ENCODE measurements around the gene TEX2. TPM values are rescaled to one million over a fixed set of nuclear protein-coding genes. Genes with fewer than 3 reads are reported as not detected.
A peak's percentile ranks its signal among the peaks of the same experiment; 100 is the strongest.

TEX2 gene
- total and polyA plus RNA-seq, 2 of the 13 experiments (the other 11 are each of a cell fraction or from before 2014, with no cell fraction given): 21.4 to 37.7 TPM

DNA sequence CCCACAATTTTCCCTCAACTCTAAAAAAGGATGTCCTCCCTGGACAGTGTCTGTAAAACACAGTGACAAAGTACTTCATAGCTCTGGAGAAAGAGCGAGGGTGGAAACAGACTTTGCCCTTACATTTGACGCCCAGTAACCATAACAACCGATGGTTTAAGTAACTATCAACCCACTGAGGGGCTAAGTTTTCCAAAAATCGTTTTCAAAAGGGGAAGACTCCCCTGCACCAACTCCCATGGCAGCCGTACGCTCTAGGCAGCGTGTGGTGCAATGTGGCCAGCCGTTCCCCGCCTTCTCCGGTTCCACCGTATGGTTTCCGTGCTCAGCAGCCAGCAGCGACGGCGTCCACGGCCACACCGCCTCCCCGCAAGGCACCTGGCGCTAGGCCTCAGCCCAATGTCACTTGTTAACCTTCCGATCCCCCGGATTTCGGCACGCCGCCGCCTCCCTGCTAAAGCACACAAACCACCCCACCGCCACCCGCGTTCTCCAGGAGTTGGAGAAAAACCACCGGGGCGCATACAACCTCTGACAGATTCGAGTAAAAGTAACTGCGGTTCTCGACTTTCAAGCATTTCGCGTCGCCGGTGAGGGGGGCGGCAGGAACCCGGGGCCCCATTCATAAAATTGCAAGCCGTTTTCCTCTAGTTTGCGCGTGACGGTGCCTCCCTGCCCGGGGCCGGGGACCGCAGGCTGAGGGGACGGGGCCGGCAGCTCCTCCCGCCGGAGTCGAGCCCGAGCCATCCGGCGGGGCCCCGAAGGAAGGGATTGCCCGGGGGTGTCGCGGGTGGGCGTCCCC, 661 bp downstream of the TEX2 start (continued):
- TF ChIP-seq ZNF562 (CRISPR knock-in tag; IDR thresholded peaks at IDR 0.05; ENCODE audit: borderline replicate concordance) (no peak), TBP (CRISPR knock-in tag; IDR thresholded peaks at IDR 0.05) (no peak), SRY (CRISPR knock-in tag; IDR thresholded peaks at IDR 0.05) (no peak), FOXK1 (CRISPR knock-in tag; IDR thresholded peaks at IDR 0.05; ENCODE audit: borderline replicate concordance, low read depth) (no peak), MXI1 (IDR thresholded peaks at IDR 0.05; ENCODE audit: borderline replicate concordance, low read depth, low read length) (peak; percentile 36; the same call in 1 of the 3 replicates), MTF2 (CRISPR knock-in tag; IDR thresholded peaks at IDR 0.05; ENCODE audit: borderline replicate concordance) (no peak), CREM (IDR thresholded peaks at IDR 0.05) (no peak), CREM (CRISPR knock-in tag; IDR thresholded peaks at IDR 0.05) (no peak), ZNF143 (CRISPR knock-in tag; IDR thresholded peaks at IDR 0.05) (peak; percentile 53; the same call in 1 of the 2 replicates), IRF2 (CRISPR knock-in tag; IDR thresholded peaks at IDR 0.05) (no peak), PAWR (CRISPR knock-in tag; IDR thresholded peaks at IDR 0.05; ENCODE audit: borderline replicate concordance) (0 out of 2 replicates have a peak, but pooled peaks have one; percentile 43), IRX3 (CRISPR knock-in tag; IDR thresholded peaks at IDR 0.05; ENCODE audit: borderline replicate concordance, low read depth) (no peak), SAP130 (CRISPR knock-in tag; IDR thresholded peaks at IDR 0.05; ENCODE audit: low read depth) (peak; percentile 85), ZNF543 (CRISPR knock-in tag; IDR thresholded peaks at IDR 0.05) (peak; percentile 77), ZSCAN21 (CRISPR knock-in tag; IDR thresholded peaks at IDR 0.05; ENCODE audit: borderline replicate concordance) (peak; percentile 80), ZNF20 (CRISPR knock-in tag; IDR thresholded peaks at IDR 0.05) (peak; percentile 29; the same call in 1 of the 2 replicates)
- TF ChIP-seq, protein P1, sequence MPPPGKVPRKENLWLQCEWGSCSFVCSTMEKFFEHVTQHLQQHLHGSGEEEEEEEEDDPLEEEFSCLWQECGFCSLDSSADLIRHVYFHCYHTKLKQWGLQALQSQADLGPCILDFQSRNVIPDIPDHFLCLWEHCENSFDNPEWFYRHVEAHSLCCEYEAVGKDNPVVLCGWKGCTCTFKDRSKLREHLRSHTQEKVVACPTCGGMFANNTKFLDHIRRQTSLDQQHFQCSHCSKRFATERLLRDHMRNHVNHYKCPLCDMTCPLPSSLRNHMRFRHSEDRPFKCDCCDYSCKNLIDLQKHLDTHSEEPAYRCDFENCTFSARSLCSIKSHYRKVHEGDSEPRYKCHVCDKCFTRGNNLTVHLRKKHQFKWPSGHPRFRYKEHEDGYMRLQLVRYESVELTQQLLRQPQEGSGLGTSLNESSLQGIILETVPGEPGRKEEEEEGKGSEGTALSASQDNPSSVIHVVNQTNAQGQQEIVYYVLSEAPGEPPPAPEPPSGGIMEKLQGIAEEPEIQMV (CRISPR knock-in tag; IDR thresholded peaks at IDR 0.05; ENCODE audit: low read depth): peak; percentile 57; the same call in 1 of the 2 replicates
- TF ChIP-seq, protein P2, sequence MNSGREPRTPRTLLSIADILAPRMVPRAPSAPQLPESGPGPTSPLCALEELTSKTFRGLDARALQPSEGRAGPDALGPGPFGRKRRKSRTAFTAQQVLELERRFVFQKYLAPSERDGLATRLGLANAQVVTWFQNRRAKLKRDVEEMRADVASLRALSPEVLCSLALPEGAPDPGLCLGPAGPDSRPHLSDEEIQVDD (CRISPR knock-in tag; IDR thresholded peaks at IDR 0.05; ENCODE audit: borderline replicate concordance): no peak
- TF ChIP-seq, protein P3, sequence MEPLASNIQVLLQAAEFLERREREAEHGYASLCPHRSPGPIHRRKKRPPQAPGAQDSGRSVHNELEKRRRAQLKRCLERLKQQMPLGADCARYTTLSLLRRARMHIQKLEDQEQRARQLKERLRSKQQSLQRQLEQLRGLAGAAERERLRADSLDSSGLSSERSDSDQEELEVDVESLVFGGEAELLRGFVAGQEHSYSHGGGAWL (CRISPR knock-in tag; IDR thresholded peaks at IDR 0.05): no peak
- TF ChIP-seq, protein P4, sequence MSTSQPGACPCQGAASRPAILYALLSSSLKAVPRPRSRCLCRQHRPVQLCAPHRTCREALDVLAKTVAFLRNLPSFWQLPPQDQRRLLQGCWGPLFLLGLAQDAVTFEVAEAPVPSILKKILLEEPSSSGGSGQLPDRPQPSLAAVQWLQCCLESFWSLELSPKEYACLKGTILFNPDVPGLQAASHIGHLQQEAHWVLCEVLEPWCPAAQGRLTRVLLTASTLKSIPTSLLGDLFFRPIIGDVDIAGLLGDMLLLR (CRISPR knock-in tag; IDR thresholded peaks at IDR 0.05): no peak
- TF ChIP-seq, protein P5, sequence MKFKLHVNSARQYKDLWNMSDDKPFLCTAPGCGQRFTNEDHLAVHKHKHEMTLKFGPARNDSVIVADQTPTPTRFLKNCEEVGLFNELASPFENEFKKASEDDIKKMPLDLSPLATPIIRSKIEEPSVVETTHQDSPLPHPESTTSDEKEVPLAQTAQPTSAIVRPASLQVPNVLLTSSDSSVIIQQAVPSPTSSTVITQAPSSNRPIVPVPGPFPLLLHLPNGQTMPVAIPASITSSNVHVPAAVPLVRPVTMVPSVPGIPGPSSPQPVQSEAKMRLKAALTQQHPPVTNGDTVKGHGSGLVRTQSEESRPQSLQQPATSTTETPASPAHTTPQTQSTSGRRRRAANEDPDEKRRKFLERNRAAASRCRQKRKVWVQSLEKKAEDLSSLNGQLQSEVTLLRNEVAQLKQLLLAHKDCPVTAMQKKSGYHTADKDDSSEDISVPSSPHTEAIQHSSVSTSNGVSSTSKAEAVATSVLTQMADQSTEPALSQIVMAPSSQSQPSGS (CRISPR knock-in tag; IDR thresholded peaks at IDR 0.05): no peak
- TF ChIP-seq, protein P6, sequence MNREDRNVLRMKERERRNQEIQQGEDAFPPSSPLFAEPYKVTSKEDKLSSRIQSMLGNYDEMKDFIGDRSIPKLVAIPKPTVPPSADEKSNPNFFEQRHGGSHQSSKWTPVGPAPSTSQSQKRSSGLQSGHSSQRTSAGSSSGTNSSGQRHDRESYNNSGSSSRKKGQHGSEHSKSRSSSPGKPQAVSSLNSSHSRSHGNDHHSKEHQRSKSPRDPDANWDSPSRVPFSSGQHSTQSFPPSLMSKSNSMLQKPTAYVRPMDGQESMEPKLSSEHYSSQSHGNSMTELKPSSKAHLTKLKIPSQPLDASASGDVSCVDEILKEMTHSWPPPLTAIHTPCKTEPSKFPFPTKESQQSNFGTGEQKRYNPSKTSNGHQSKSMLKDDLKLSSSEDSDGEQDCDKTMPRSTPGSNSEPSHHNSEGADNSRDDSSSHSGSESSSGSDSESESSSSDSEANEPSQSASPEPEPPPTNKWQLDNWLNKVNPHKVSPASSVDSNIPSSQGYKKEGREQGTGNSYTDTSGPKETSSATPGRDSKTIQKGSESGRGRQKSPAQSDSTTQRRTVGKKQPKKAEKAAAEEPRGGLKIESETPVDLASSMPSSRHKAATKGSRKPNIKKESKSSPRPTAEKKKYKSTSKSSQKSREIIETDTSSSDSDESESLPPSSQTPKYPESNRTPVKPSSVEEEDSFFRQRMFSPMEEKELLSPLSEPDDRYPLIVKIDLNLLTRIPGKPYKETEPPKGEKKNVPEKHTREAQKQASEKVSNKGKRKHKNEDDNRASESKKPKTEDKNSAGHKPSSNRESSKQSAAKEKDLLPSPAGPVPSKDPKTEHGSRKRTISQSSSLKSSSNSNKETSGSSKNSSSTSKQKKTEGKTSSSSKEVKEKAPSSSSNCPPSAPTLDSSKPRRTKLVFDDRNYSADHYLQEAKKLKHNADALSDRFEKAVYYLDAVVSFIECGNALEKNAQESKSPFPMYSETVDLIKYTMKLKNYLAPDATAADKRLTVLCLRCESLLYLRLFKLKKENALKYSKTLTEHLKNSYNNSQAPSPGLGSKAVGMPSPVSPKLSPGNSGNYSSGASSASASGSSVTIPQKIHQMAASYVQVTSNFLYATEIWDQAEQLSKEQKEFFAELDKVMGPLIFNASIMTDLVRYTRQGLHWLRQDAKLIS (CRISPR knock-in tag; IDR thresholded peaks at IDR 0.05): no peak

Measured in HepG2 (cell line).